ENCODE measurements around the gene KHDRBS2. TPM values are rescaled to one million over a fixed set of nuclear protein-coding genes. Genes with fewer than 3 reads are reported as not detected.

Gene KHDRBS2
- total and polyA plus RNA-seq, 2 of the 13 experiments (the other 11 are each of a cell fraction or from before 2014, with no cell fraction given), result not detected

DNA sequence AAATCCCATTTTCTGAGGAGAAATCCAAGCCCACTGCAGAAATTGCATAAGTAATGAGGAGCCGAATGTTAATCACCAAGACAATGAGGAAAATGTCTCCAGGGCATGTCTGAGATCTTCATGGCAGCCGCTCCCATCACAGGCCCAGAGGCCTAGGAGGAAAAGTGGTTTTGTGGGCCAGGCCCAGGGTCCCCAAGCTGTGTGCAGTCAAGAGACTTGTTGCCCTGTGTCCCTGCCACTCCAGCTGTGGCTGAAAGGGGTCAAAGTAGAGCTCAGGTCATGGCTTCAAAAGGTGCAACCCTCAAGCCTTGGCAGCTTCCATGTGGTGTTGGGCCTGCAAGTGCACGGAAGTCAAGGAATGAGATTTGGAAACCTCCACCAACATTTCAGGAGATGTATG is 276.6 kb downstream of the KHDRBS2 start:
- H4K20me1 ChIP-seq (ENCODE audit: insufficient read depth, low read length), result no peaks in the 10 kb centered on the region
- in situ Hi-C loops (cut with HindIII; ENCODE audit: extremely low pct_ligation_motif_present, low pct_unique_long_range_greater_than_20kb) (no loop called here), intact Hi-C loops (cut with micrococcal nuclease; ENCODE audit: unreplicated experiment) (no loop called here)
- H3K4me2 ChIP-seq (ENCODE audit: low read depth, low read length), result no peak overlapping the region
- no peak overlapping the region for H3K4me3 ChIP-seq (replicated peaks in 1 of 3; ENCODE audit: insufficient read depth in 1 of 3, low read depth in 2 of 3, low read length in 3 of 3)
- H3K27me3 ChIP-seq (ENCODE audit: control insufficient read depth in 1 of 2, insufficient read depth in 2 of 2, low read length in 2 of 2), result no peaks in the 10 kb centered on the region
- FAIRE-seq (no peak), ATAC-seq (no peak), DNase-seq (ENCODE audit: low spot score) (no peak)
- CTCF ChIA-PET (ENCODE audit: low intra/inter-chr PET ratio, low total read pairs), result no interaction called here
- no peaks in the 10 kb centered on the region for H3K79me2 ChIP-seq (ENCODE audit: insufficient read depth, low read length)
- POLR2A ChIA-PET, result no interaction called here
- H3K9me3 ChIP-seq (ENCODE audit: low read length), result peaks cover 5% of the 10 kb centered on the region; the same call in 1 of the 2 replicates
- no peak overlapping the region for H3K9ac ChIP-seq (ENCODE audit: insufficient read depth, low read depth, low read length)
- no peak overlapping the region for H3K27ac ChIP-seq (ENCODE audit: extremely low read length, insufficient read depth, low read length)
- no peaks in the 10 kb centered on the region for H3K36me3 ChIP-seq (replicated peaks in 1 of 2; ENCODE audit: control insufficient read depth in 1 of 2, insufficient read depth in 2 of 2, low read length in 2 of 2)
- WGBS (ENCODE audit: low lambda C conversion rate), result 54% methylated on average over 3 of the region's 3 CpGs
- H2AFZ ChIP-seq (ENCODE audit: low read length), result no peak overlapping the region
- TF ChIP-seq, protein P1, sequence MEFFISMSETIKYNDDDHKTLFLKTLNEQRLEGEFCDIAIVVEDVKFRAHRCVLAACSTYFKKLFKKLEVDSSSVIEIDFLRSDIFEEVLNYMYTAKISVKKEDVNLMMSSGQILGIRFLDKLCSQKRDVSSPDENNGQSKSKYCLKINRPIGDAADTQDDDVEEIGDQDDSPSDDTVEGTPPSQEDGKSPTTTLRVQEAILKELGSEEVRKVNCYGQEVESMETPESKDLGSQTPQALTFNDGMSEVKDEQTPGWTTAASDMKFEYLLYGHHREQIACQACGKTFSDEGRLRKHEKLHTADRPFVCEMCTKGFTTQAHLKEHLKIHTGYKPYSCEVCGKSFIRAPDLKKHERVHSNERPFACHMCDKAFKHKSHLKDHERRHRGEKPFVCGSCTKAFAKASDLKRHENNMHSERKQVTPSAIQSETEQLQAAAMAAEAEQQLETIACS (CRISPR knock-in tag; IDR thresholded peaks at IDR 0.05), result no peak
- no peak for TF ChIP-seq ZNF558 (CRISPR knock-in tag; IDR thresholded peaks at IDR 0.05; ENCODE audit: borderline replicate concordance)
- TF ChIP-seq SIN3B (IDR thresholded peaks at IDR 0.05; ENCODE audit: low read length), result no peak
- TF ChIP-seq KDM1A (CRISPR knock-in tag; IDR thresholded peaks at IDR 0.05), result no peak
- no peak for TF ChIP-seq CHD4 (IDR thresholded peaks at IDR 0.05; ENCODE audit: borderline replicate concordance, low read length)
- no peak for TF ChIP-seq SMAD9 (CRISPR knock-in tag; IDR thresholded peaks at IDR 0.05)
- TF ChIP-seq BCL6 (CRISPR knock-in tag; IDR thresholded peaks at IDR 0.05), result no peak
- TF ChIP-seq KDM5B (CRISPR knock-in tag; IDR thresholded peaks at IDR 0.05; ENCODE audit: borderline replicate concordance), result no peak
- no peak for TF ChIP-seq ZNF274 (CRISPR knock-in tag; IDR thresholded peaks at IDR 0.05)
- TF ChIP-seq ZNF772 (CRISPR knock-in tag; IDR thresholded peaks at IDR 0.05), result no peak
- H3K4me1 ChIP-seq (ENCODE audit: insufficient read depth, low read length), result no peaks in the 10 kb centered on the region
- BruUV-seq (replicated peaks), result no TSS peak

DNA sequence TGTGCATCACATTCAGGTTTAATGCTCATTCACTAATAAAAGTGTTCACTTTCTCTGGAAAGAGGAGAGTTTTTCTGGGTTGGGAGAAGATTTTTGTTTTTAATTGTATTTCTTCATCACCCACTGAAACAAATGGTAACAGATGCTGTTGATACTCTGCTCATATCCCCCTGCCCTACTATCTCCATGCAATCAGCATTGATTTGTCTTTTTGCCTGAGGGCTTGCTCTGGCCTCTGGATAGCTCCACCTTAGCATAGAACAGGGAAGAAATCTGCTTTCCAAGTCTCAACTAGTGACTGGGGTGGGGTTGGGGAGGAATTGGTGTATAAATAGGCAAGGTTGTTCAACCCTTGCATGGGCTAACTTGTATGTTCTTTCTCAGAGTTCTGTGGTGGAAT is 296.4 kb downstream of the KHDRBS2 start:
- in situ Hi-C loops (cut with HindIII; ENCODE audit: extremely low pct_ligation_motif_present, low pct_unique_long_range_greater_than_20kb), result no loop called here
- ATAC-seq, result no peak
- no peak for TF ChIP-seq MTF2 (CRISPR knock-in tag; IDR thresholded peaks at IDR 0.05; ENCODE audit: borderline replicate concordance)
- TF ChIP-seq, protein P2, sequence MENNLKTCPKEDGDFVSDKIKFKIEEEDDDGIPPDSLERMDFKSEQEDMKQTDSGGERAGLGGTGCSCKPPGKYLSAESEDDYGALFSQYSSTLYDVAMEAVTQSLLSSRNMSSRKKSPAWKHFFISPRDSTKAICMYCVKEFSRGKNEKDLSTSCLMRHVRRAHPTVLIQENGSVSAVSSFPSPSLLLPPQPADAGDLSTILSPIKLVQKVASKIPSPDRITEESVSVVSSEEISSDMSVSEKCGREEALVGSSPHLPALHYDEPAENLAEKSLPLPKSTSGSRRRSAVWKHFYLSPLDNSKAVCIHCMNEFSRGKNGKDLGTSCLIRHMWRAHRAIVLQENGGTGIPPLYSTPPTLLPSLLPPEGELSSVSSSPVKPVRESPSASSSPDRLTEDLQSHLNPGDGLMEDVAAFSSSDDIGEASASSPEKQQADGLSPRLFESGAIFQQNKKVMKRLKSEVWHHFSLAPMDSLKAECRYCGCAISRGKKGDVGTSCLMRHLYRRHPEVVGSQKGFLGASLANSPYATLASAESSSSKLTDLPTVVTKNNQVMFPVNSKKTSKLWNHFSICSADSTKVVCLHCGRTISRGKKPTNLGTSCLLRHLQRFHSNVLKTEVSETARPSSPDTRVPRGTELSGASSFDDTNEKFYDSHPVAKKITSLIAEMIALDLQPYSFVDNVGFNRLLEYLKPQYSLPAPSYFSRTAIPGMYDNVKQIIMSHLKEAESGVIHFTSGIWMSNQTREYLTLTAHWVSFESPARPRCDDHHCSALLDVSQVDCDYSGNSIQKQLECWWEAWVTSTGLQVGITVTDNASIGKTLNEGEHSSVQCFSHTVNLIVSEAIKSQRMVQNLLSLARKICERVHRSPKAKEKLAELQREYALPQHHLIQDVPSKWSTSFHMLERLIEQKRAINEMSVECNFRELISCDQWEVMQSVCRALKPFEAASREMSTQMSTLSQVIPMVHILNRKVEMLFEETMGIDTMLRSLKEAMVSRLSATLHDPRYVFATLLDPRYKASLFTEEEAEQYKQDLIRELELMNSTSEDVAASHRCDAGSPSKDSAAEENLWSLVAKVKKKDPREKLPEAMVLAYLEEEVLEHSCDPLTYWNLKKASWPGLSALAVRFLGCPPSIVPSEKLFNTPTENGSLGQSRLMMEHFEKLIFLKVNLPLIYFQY (CRISPR knock-in tag; IDR thresholded peaks at IDR 0.05; ENCODE audit: borderline replicate concordance), result no peak
- TF ChIP-seq KMT2A (CRISPR knock-in tag; IDR thresholded peaks at IDR 0.05), result no peak
- TF ChIP-seq, protein P3, sequence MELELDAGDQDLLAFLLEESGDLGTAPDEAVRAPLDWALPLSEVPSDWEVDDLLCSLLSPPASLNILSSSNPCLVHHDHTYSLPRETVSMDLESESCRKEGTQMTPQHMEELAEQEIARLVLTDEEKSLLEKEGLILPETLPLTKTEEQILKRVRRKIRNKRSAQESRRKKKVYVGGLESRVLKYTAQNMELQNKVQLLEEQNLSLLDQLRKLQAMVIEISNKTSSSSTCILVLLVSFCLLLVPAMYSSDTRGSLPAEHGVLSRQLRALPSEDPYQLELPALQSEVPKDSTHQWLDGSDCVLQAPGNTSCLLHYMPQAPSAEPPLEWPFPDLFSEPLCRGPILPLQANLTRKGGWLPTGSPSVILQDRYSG (CRISPR knock-in tag; IDR thresholded peaks at IDR 0.05), result no peak
- TF ChIP-seq CENPT (CRISPR knock-in tag; IDR thresholded peaks at IDR 0.05; ENCODE audit: low read depth), result no peak

More for the DNA sequence above, 296.4 kb downstream of the KHDRBS2 start:
- ChIA-PET POLR2A (no interaction called here), CTCF (ENCODE audit: low intra/inter-chr PET ratio, low total read pairs) (no interaction called here)
- FAIRE-seq (no peak), DNase-seq (ENCODE audit: low spot score) (no peak)
- Histone ChIP-seq H3K4me2 (ENCODE audit: low read depth, low read length) (no peak overlapping the region), H3K4me1 (ENCODE audit: insufficient read depth, low read length) (no peaks in the 10 kb centered on the region), H2AFZ (ENCODE audit: low read length) (no peak overlapping the region), H3K9ac (ENCODE audit: insufficient read depth, low read depth, low read length) (no peak overlapping the region), H3K79me2 (ENCODE audit: insufficient read depth, low read length) (no peaks in the 10 kb centered on the region), H3K36me3 (replicated peaks in 1 of 2; ENCODE audit: control insufficient read depth in 1 of 2, insufficient read depth in 2 of 2, low read length in 2 of 2) (no peaks in the 10 kb centered on the region), H3K27ac (ENCODE audit: extremely low read length, insufficient read depth, low read length) (no peak overlapping the region), H3K9me3 (ENCODE audit: low read length) (no peaks in the 10 kb centered on the region), H3K27me3 (ENCODE audit: control insufficient read depth in 1 of 2, insufficient read depth in 2 of 2, low read length in 2 of 2) (no peaks in the 10 kb centered on the region), H4K20me1 (ENCODE audit: insufficient read depth, low read length) (no peaks in the 10 kb centered on the region), H3K4me3 (replicated peaks in 1 of 3; ENCODE audit: insufficient read depth in 1 of 3, low read depth in 2 of 3, low read length in 3 of 3) (no peak overlapping the region)
- intact Hi-C loops (cut with micrococcal nuclease; ENCODE audit: unreplicated experiment), result no loop called here
- BruUV-seq (replicated peaks), result no TSS peak

Measured in HepG2 (cell line).